ENCODE measurements around the gene ABHD11.

Gene ABHD11

GRCh38 chr7:73700581-73701134 lies 37.9 kb downstream of the ABHD11 start:
- DNase-seq = no peak

- DNase-seq = no peak
These were observed 38.6 kb downstream of the ABHD11 start for GRCh38 chr7:73700069-73700423.

- DNase-seq = no peak
These were observed 39.1 kb downstream of the ABHD11 start for GRCh38 chr7:73699370-73700068.

GRCh38 chr7:73698410-73698809 lies 40.2 kb downstream of the ABHD11 start:
- no peak for DNase-seq

- no peak for DNase-seq
These were observed 42.2 kb downstream of the ABHD11 start for GRCh38 chr7:73696372-73696771.

GRCh38 chr7:73690646-73691045 lies 48.0 kb downstream of the ABHD11 start:
- DNase-seq = no peak

GRCh38 chr7:73688288-73688687 lies 50.3 kb downstream of the ABHD11 start:
- DNase-seq = no peak

All from CD4-positive, alpha-beta T cell treated with Interleukin-12 subunit alpha and Interleukin-12 subunit beta, for 1 hour (primary cell).